ENCODE results near the gene HDGF.

HDGF gene

DNA sequence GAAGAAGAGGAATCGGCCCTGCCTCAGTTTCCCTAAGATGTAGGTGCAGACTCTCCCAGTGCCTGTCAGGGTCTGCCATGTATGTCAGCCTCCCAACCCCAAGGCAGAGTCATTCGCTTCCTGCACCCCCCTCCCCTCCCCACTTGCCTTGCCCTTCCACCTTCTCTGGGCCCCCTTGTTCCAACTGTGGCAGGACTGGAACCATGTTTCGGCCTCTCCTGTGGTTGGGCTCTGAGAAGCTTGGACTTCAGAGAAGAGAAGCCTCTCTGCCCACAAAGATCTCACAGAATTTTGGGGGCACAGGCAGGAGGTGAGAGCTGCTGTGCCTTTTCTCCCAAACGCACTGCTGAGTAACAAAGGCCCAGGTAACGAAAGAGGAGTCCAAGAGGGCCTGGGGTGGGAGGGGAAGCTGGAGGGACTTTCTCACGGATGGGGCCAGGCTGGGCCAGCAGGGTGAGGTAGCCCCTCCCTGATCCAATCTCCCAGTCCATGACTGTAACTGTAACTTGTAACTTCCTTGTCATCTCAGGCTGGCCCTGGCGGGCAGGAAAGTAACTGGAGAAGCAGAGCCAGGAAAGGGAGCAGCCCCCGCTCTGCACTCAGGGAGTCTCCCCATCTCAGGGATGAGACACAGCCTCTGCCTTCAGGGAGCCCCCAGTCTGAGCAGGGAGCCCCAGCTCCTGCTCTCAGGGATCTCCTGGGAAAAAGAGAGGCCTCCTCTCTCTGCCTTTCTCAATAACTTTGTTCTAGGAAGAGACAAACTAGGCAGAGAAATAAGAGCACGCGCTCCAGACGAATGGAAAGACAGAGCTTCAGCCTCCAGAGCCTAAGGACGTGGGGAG lies 57.4 kb downstream of the HDGF start:
- DNase-seq, result peak; percentile 27

DNA sequence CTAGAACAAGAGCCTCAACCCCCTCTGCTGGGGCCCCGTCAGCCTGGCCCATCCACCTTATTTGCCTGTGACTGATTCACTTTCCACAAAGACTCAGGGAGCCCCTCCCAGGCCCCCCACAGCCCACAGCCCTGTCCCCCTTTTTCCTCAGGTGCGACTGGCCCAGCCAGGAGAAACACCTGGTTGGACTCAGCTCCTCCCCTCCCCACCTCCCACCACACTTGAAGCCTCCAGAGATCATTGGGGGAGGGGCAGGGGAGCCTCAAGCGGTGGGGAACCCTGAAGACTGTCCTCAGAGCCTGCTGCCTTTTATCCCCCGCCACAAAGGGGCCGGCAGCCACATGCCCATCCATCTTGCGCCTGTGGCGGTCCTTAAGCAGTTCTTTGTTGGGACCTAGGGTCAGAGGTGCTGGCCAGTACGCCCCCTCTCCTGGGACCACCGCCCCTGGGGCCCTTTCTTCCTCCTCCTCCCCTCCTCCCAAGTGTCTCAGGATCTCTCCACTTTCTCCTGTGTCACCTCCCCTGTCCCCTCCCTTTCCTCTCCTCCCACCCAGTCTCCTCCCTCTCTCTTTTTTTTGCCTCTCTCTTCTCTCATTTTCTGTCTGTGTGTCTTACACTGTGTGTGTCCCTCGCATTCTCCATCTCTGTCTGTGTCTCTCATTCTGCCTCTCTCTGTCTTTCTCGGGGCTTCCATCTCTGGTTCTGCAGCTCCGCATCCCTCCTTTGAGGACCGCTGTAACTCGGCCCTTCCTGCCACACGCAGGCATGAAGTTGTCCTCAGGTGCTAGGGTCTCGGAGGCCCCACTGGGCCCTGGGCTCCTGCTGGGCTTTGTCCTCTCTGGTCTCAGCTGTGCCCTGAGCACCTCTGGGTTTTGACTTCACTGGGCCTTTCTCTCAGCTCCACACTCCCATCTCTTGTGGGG lies 58.3 kb downstream of the HDGF start:
- DNase-seq, result peak; percentile 78

DNA sequence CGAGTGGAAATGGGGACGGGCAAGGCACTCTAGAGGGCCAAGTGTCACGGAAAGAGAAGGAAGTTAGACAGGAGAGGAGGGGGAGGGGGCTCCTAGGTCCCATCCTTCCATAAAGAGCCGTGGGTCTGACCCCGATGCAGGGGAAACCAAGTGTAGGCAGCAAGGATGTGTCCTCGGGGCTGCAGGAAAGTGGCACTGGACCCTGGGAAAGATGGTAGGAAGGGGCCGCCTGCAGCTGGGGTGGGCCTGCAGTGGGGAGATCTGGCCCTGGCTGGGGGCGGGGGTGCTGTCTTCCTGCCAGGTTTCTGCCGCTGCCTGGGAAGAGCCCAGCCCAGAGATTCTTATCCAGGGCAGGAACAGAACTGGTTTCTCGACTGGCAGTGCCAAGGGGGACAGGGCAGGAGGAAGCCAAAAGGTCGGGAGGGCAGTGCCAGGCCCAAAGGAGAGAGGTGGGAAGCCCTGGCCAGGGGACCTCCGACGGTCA lies 59.0 kb downstream of the HDGF start:
- peak; percentile 32 for DNase-seq

Measured in DMS79 treated with DMSO at 0.1 percent for 48 hours (cell line).